ENCODE data around the gene PIGR. TPM values are rescaled to one million over a fixed set of nuclear protein-coding genes. Genes with fewer than 3 reads are reported as not detected.

Gene PIGR
- total RNA-seq: not detected in 2 replicates
- long read RNA-seq: 0 reads

GRCh38 chr1:206946261-206946660 is at the start of gene PIGR:
Gene PIGR (minus strand): TSS chr1:206946466. CDS start chr1:206940531, 5,935 bp downstream.
- Mint-ChIP-seq H3K4me1 (ENCODE audit: unreplicated experiment) (no peaks in the 10 kb centered on the region), H3K36me3 (ENCODE audit: unreplicated experiment) (no peaks in the 10 kb centered on the region), H3K27ac (ENCODE audit: unreplicated experiment) (no peak within 1 kb of the TSS), H3K9me3 (ENCODE audit: unreplicated experiment) (no peaks in the 10 kb centered on the region), H3K27me3 (ENCODE audit: unreplicated experiment) (peaks cover 21% of the 10 kb centered on the region), H3K4me3 (ENCODE audit: unreplicated experiment) (no peak within 1 kb of the TSS)
- DNase-seq (ENCODE audit: extremely low spot score, unreplicated experiment): no peak
- TF ChIP-seq CTCF (IDR thresholded peaks at IDR 0.05): no peak

- DNase-seq (ENCODE audit: extremely low spot score, unreplicated experiment): no peak
- Mint-ChIP-seq H3K4me1 (ENCODE audit: unreplicated experiment) (no peaks in the 10 kb centered on the region), H3K36me3 (ENCODE audit: unreplicated experiment) (no peaks in the 10 kb centered on the region), H3K4me3 (ENCODE audit: unreplicated experiment) (no peak overlapping the region), H3K27me3 (ENCODE audit: unreplicated experiment) (peaks cover 45% of the 10 kb centered on the region), H3K9me3 (ENCODE audit: unreplicated experiment) (no peaks in the 10 kb centered on the region), H3K27ac (ENCODE audit: unreplicated experiment) (no peak overlapping the region)
- TF ChIP-seq CTCF (IDR thresholded peaks at IDR 0.05): no peak
These were observed 46.5 kb upstream of the PIGR start for GRCh38 chr1:206992790-206993189.

- peaks cover 62% of the 10 kb centered on the region for H3K27me3 Mint-ChIP-seq (ENCODE audit: unreplicated experiment)
- H3K9me3 Mint-ChIP-seq (ENCODE audit: unreplicated experiment): no peaks in the 10 kb centered on the region
- H3K36me3 Mint-ChIP-seq (ENCODE audit: unreplicated experiment): no peaks in the 10 kb centered on the region
- TF ChIP-seq CTCF (IDR thresholded peaks at IDR 0.05): no peak
- no peak overlapping the region for H3K4me3 Mint-ChIP-seq (ENCODE audit: unreplicated experiment)
- H3K27ac Mint-ChIP-seq (ENCODE audit: unreplicated experiment): no peak overlapping the region
- no peaks in the 10 kb centered on the region for H3K4me1 Mint-ChIP-seq (ENCODE audit: unreplicated experiment)
- no peak for DNase-seq (ENCODE audit: extremely low spot score, unreplicated experiment)
These were observed 41.6 kb upstream of the PIGR start for GRCh38 chr1:206987873-206988272.

GRCh38 chr1:206986885-206987284 is 40.6 kb upstream of the PIGR start:
- Mint-ChIP-seq H3K4me1 (ENCODE audit: unreplicated experiment) (no peaks in the 10 kb centered on the region), H3K27me3 (ENCODE audit: unreplicated experiment) (peaks cover 61% of the 10 kb centered on the region), H3K4me3 (ENCODE audit: unreplicated experiment) (no peak overlapping the region), H3K27ac (ENCODE audit: unreplicated experiment) (no peak overlapping the region), H3K9me3 (ENCODE audit: unreplicated experiment) (no peaks in the 10 kb centered on the region), H3K36me3 (ENCODE audit: unreplicated experiment) (no peaks in the 10 kb centered on the region)
- no peak for TF ChIP-seq CTCF (IDR thresholded peaks at IDR 0.05)
- no peak for DNase-seq (ENCODE audit: extremely low spot score, unreplicated experiment)

GRCh38 chr1:206986402-206986801 is 40.1 kb upstream of the PIGR start:
- H3K27ac Mint-ChIP-seq (ENCODE audit: unreplicated experiment): no peak overlapping the region
- TF ChIP-seq CTCF (IDR thresholded peaks at IDR 0.05): no peak
- H3K27me3 Mint-ChIP-seq (ENCODE audit: unreplicated experiment): peaks cover 61% of the 10 kb centered on the region
- H3K4me1 Mint-ChIP-seq (ENCODE audit: unreplicated experiment): no peaks in the 10 kb centered on the region
- H3K4me3 Mint-ChIP-seq (ENCODE audit: unreplicated experiment): no peak overlapping the region
- H3K9me3 Mint-ChIP-seq (ENCODE audit: unreplicated experiment): no peaks in the 10 kb centered on the region
- no peaks in the 10 kb centered on the region for H3K36me3 Mint-ChIP-seq (ENCODE audit: unreplicated experiment)
- no peak for DNase-seq (ENCODE audit: extremely low spot score, unreplicated experiment)

All from osteocyte (in vitro differentiated cells).